WTC11 (cell line): Measurements from ENCODE around the gene ACTL7A. TPM values are rescaled to one million over a fixed set of nuclear protein-coding genes. Genes with fewer than 3 reads are reported as not detected.

Experiments
- ATAC-seq: fragments of 200-7000 bp; cut with Tn5 transposase; 2 replicates; pipeline ENCODE4 v1.10.0; 2021; ENCODE audit warnings: mild to moderate bottlenecking, moderate library complexity
- CTCF ChIA-PET: fragments of 300-600 bp; sonication (Branson Sonifier 250); formaldehyde crosslinking; loops from one replicate; lab custom pipeline; 2021; ENCODE audit warnings: antibody characterized with exemption; lab: Charles Lee
- POLR2A ChIA-PET: fragments of 350-600 bp; sonication (Branson Sonifier 250); formaldehyde crosslinking; loops from one replicate; lab custom pipeline; 2021; ENCODE audit warnings: antibody characterized with exemption; lab: Charles Lee
- DNase-seq: peaks from one replicate; pipeline ENCODE4 v3.0.0; 2021; ENCODE audit warnings: low spot score
- H3K27ac Mint-ChIP-seq: 2 replicates; pipeline ENCODE4 v1.8.0; 2021; ENCODE audit warnings: mixed read lengths
- H3K27me3 Mint-ChIP-seq: 2 replicates; pipeline ENCODE4 v1.8.0; 2021; ENCODE audit warnings: low read depth, mild to moderate bottlenecking, moderate library complexity, mixed read lengths
- H3K36me3 Mint-ChIP-seq: 2 replicates; pipeline ENCODE4 v1.8.0; 2021; ENCODE audit warnings: mixed read lengths
- H3K4me1 Mint-ChIP-seq: 2 replicates; pipeline ENCODE4 v1.8.0; 2022; ENCODE audit warnings: mixed read lengths
- H3K4me3 Mint-ChIP-seq: 2 replicates; pipeline ENCODE4 v1.8.0; 2021; ENCODE audit warnings: mild to moderate bottlenecking, moderate library complexity, mixed read lengths
- H3K9me3 Mint-ChIP-seq: 2 replicates; pipeline ENCODE4 v1.8.0; 2021; ENCODE audit warnings: mixed read lengths
- ARID4B ChIP-seq: sonication (generic); formaldehyde crosslinking; IDR thresholded peaks from 2 replicates; pipeline ENCODE4 v1.8.0; 2023; ENCODE audit warnings: missing genetic modification reagents, mild to moderate bottlenecking, borderline replicate concordance
- ATF2 ChIP-seq: sonication (generic); formaldehyde crosslinking; IDR thresholded peaks from 2 replicates; pipeline ENCODE4 v1.8.1; 2022; ENCODE audit warnings: low read depth, missing genetic modification reagents, borderline replicate concordance
- CTCF ChIP-seq: fragments of 200-600 bp; IDR thresholded peaks from 2 replicates; pipeline ENCODE4 v1.8.0; 2022; ENCODE audit warnings: antibody characterized with exemption
- ELF4 ChIP-seq: sonication (generic); formaldehyde crosslinking; IDR thresholded peaks from 2 replicates; pipeline ENCODE4 v1.8.1; 2022; ENCODE audit warnings: low read depth, mild to moderate bottlenecking, moderate library complexity, missing genetic modification reagents
- EMX1 ChIP-seq: fragments of 250-450 bp; sonication (Bioruptor Pico); IDR thresholded peaks from 2 replicates; pipeline ENCODE4 v1.8.0; 2021; ENCODE audit warnings: mild to moderate bottlenecking
- FOXK1 ChIP-seq: sonication (generic); formaldehyde crosslinking; IDR thresholded peaks from 2 replicates; pipeline ENCODE4 v1.8.0; 2022; ENCODE audit warnings: mild to moderate bottlenecking, moderate library complexity, missing genetic modification reagents
- GRHL2 ChIP-seq: fragments of 250-450 bp; sonication (Bioruptor Pico); IDR thresholded peaks from 2 replicates; pipeline ENCODE4 v1.8.0; 2022; ENCODE audit warnings: mild to moderate bottlenecking, moderate library complexity; ENCODE audit not compliant: insufficient replicate concordance, severe bottlenecking
- GTF2I ChIP-seq: fragments of 250-450 bp; sonication (Bioruptor Pico); conservative IDR thresholded peaks from 2 replicates; pipeline ENCODE4 v1.4.0; 2021; ENCODE audit warnings: mild to moderate bottlenecking
- HMGA2 ChIP-seq: fragments of 250-450 bp; sonication (Bioruptor Pico); IDR thresholded peaks from 2 replicates; pipeline ENCODE4 v1.4.0; 2021; ENCODE audit warnings: mild to moderate bottlenecking, moderate library complexity
- JUN ChIP-seq: sonication (generic); formaldehyde crosslinking; IDR thresholded peaks from 2 replicates; pipeline ENCODE4 v1.8.0; 2023; ENCODE audit warnings: mild to moderate bottlenecking, missing genetic modification reagents
- NFE2L1 ChIP-seq: sonication (generic); formaldehyde crosslinking; IDR thresholded peaks from 2 replicates; pipeline ENCODE4 v1.8.1; 2023; ENCODE audit warnings: missing genetic modification reagents
- NR1H2 ChIP-seq: sonication (generic); formaldehyde crosslinking; IDR thresholded peaks from 2 replicates; pipeline ENCODE4 v1.9.0; 2021; ENCODE audit warnings: mild to moderate bottlenecking, moderate library complexity, missing genetic modification reagents
- PREB ChIP-seq: sonication (generic); formaldehyde crosslinking; IDR thresholded peaks from 2 replicates; pipeline ENCODE4 v1.8.1; 2022; ENCODE audit warnings: mild to moderate bottlenecking, missing genetic modification reagents, moderate library complexity, borderline replicate concordance
- RORB ChIP-seq: fragments of 250-450 bp; sonication (Bioruptor Pico); IDR thresholded peaks from 2 replicates; pipeline ENCODE4 v1.9.0; 2021; ENCODE audit warnings: mild to moderate bottlenecking
- SMAD3 ChIP-seq: sonication (generic); formaldehyde crosslinking; IDR thresholded peaks from 2 replicates; pipeline ENCODE4 v1.8.0; 2022; ENCODE audit warnings: missing genetic modification reagents, mild to moderate bottlenecking, borderline replicate concordance
- SMAD4 ChIP-seq: sonication (generic); formaldehyde crosslinking; IDR thresholded peaks from 2 replicates; pipeline ENCODE4 v1.8.0; 2022; ENCODE audit warnings: mild to moderate bottlenecking, missing genetic modification reagents
- USF2 ChIP-seq: sonication (generic); formaldehyde crosslinking; IDR thresholded peaks from 2 replicates; pipeline ENCODE4 v1.8.1; 2023; ENCODE audit warnings: mild to moderate bottlenecking, missing genetic modification reagents, moderate library complexity
- total RNA-seq: library from RNA; stranded (reverse); gene quantifications from 3 replicates; pipeline ENCODE4 v1.2.3, GENCODE V29; 2021
- TF ChIP-seq, protein P1 (sequence below): sonication (generic); formaldehyde crosslinking; conservative IDR thresholded peaks from 2 replicates; pipeline ENCODE4 v1.8.1; 2022; ENCODE audit warnings: mild to moderate bottlenecking, missing genetic modification reagents
- TF ChIP-seq, protein P2 (sequence below): fragments of 250-450 bp; sonication (Bioruptor Pico); IDR thresholded peaks from 2 replicates; pipeline ENCODE4 v1.9.0; 2021; ENCODE audit warnings: mild to moderate bottlenecking
- TF ChIP-seq, protein P3 (sequence below): sonication (generic); formaldehyde crosslinking; IDR thresholded peaks from 2 replicates; pipeline ENCODE4 v1.8.1; 2022; ENCODE audit warnings: low read depth, mild to moderate bottlenecking, moderate library complexity, missing genetic modification reagents, borderline replicate concordance

The ACTL7A gene
- total RNA-seq, 1 experiment from 2014 or later: not detected

GRCh38 chr9:108860354-108860753 is 1.7 kb upstream of the ACTL7A start (continued):
- TF ChIP-seq, protein P1, sequence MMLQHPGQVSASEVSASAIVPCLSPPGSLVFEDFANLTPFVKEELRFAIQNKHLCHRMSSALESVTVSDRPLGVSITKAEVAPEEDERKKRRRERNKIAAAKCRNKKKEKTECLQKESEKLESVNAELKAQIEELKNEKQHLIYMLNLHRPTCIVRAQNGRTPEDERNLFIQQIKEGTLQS (CRISPR knock-in tag): no peak
- TF ChIP-seq FOXK1 (CRISPR knock-in tag): no peak
- no peak for TF ChIP-seq USF2 (CRISPR knock-in tag)

DNA sequence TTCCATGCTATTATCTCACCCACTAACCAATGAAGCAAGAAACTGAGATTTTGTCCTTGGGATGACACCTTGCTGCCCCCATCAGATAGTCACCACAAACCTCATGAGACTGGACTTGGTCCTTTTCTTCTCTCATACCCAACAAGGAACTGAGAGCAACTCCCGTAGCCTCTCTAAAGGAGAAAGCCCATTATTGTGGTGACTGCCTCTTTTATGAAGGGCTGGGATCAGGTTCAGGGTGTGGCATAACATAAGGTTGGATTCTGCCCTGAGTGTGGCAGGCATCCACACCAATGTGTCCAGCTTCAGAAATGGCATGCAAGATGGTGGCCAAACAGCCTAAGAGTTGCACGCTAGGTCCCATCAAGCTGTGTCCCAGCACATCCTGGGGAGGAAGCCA is 1.3 kb upstream of the ACTL7A start:
- ChIA-PET POLR2A (no interaction called here), CTCF (no interaction called here)
- H3K9me3 Mint-ChIP-seq: no peaks in the 10 kb centered on the region
- H3K36me3 Mint-ChIP-seq: no peaks in the 10 kb centered on the region
- H3K27ac Mint-ChIP-seq: no peak overlapping the region
- DNase-seq (no peak), ATAC-seq (no peak)
- H3K27me3 Mint-ChIP-seq: no peaks in the 10 kb centered on the region
- TF ChIP-seq EMX1 (CRISPR knock-in tag): no peak
- TF ChIP-seq GTF2I (CRISPR knock-in tag): no peak
- no peak overlapping the region for H3K4me3 Mint-ChIP-seq
- no peaks in the 10 kb centered on the region for H3K4me1 Mint-ChIP-seq

DNA sequence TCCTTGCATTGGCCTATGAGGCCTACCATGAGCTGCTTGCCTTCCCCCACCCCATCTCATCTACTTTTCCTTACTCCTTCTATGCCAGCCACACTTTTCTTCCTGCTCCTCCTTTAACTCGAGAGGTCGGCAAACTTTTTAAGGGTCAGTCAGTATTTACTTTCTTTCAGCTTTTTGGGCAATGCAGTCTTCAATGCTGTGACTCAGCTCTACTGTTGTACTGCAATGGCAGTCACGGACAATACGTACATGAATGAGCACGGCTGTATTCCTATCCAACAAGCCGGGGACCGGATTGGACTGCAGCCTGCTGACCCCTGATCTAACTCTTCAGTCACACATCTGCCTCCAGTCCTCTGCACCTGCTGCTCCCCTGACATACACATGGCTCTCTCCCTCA is 602 bp upstream of the ACTL7A start:
- DNase-seq: no peak
- H3K36me3 Mint-ChIP-seq: no peaks in the 10 kb centered on the region
- no peak overlapping the region for H3K27ac Mint-ChIP-seq
- ChIA-PET POLR2A (no interaction called here), CTCF (no interaction called here)
- H3K4me3 Mint-ChIP-seq: no peak overlapping the region
- H3K9me3 Mint-ChIP-seq: no peaks in the 10 kb centered on the region
- H3K27me3 Mint-ChIP-seq: no peaks in the 10 kb centered on the region
- no peaks in the 10 kb centered on the region for H3K4me1 Mint-ChIP-seq
- ATAC-seq: no peak
- TF ChIP-seq ELF4 (CRISPR knock-in tag): no peak
- no peak for TF ChIP-seq ATF2 (CRISPR knock-in tag)
- no peak for TF ChIP-seq HMGA2
- TF ChIP-seq CTCF: no peak
- no peak for TF ChIP-seq GRHL2 (CRISPR knock-in tag)
- no peak for TF ChIP-seq SMAD4 (CRISPR knock-in tag)
- TF ChIP-seq, protein P2, sequence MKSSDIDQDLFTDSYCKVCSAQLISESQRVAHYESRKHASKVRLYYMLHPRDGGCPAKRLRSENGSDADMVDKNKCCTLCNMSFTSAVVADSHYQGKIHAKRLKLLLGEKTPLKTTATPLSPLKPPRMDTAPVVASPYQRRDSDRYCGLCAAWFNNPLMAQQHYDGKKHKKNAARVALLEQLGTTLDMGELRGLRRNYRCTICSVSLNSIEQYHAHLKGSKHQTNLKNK: no peak
- no peak for TF ChIP-seq RORB
- no peak for TF ChIP-seq PREB (CRISPR knock-in tag)
- no peak for TF ChIP-seq NR1H2 (CRISPR knock-in tag)
- TF ChIP-seq, protein P3, sequence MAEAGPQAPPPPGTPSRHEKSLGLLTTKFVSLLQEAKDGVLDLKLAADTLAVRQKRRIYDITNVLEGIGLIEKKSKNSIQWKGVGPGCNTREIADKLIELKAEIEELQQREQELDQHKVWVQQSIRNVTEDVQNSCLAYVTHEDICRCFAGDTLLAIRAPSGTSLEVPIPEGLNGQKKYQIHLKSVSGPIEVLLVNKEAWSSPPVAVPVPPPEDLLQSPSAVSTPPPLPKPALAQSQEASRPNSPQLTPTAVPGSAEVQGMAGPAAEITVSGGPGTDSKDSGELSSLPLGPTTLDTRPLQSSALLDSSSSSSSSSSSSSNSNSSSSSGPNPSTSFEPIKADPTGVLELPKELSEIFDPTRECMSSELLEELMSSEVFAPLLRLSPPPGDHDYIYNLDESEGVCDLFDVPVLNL (CRISPR knock-in tag): no peak
- TF ChIP-seq JUN (CRISPR knock-in tag): no peak
- TF ChIP-seq NFE2L1 (CRISPR knock-in tag): no peak
- TF ChIP-seq ARID4B: no peak
- no peak for TF ChIP-seq SMAD3 (CRISPR knock-in tag)
